CD4-positive, CD25-positive, alpha-beta regulatory T cell (primary cell): ENCODE measurements around the gene PARVG. TPM values are rescaled to one million over a fixed set of nuclear protein-coding genes. Genes with fewer than 3 reads are reported as not detected.

Experiments
- ATAC-seq, 2 donors: fragments of 150-1000 bp; cut with Tn5 transposase; one replicate each; pipeline ENCODE4 v1.10.0; 2021; ENCODE audit warnings: low read depth in 2 of 2, moderate number of reproducible peaks in 2 of 2, moderate library complexity in 1 of 2
- DNase-seq, 3 donors: peaks; one replicate each; pipeline versions ENCODE4 v3.0.0 to v3.0.0-alpha.2; 2012 to 2022; ENCODE audit warnings: mixed read lengths in 1 of 3
- H3K27ac ChIP-seq: one replicate; pipeline ENCODE4 v1.7.0; 2013; ENCODE audit warnings: mild to moderate bottlenecking, low read length; ENCODE audit not compliant: insufficient read depth, poor library complexity, severe bottlenecking
- H3K27me3 ChIP-seq: one replicate; pipeline ENCODE4 v1.7.0; 2013; ENCODE audit warnings: low read length; ENCODE audit not compliant: control insufficient read depth, insufficient read depth
- H3K36me3 ChIP-seq: one replicate; pipeline ENCODE4 v1.7.0; 2013; ENCODE audit warnings: mild to moderate bottlenecking, low read length, moderate library complexity; ENCODE audit not compliant: control insufficient read depth, insufficient read depth
- H3K4me1 ChIP-seq: 2 replicates; pipeline ENCODE4 v1.7.0; 2013; ENCODE audit warnings: mild to moderate bottlenecking, low read length; ENCODE audit not compliant: insufficient read depth, control insufficient read depth, poor library complexity, severe bottlenecking
- H3K4me3 ChIP-seq: one replicate; pipeline ENCODE4 v1.7.0; 2013; ENCODE audit warnings: low read depth, mild to moderate bottlenecking, low read length, moderate library complexity
- H3K9me3 ChIP-seq, 2 experiments: 1 replicate in 1 of 2; 2 replicates in 1 of 2; pipeline ENCODE4 v1.7.0; 2013; ENCODE audit warnings: low read length in 2 of 2, mild to moderate bottlenecking in 1 of 2, moderate library complexity in 1 of 2; ENCODE audit not compliant: control insufficient read depth in 2 of 2
- H3K27ac Mint-ChIP-seq, 3 donors: one replicate each; pipeline ENCODE4 v1.8.0; 2020 to 2022; ENCODE audit warnings: mild to moderate bottlenecking in 3 of 3, mixed read lengths in 3 of 3, moderate library complexity in 2 of 3
- H3K27me3 Mint-ChIP-seq: one replicate; pipeline ENCODE4 v1.8.0; 2022; ENCODE audit warnings: mild to moderate bottlenecking, mixed read lengths
- H3K36me3 Mint-ChIP-seq: one replicate; pipeline ENCODE4 v1.8.0; 2020; ENCODE audit warnings: mixed read lengths
- H3K4me1 Mint-ChIP-seq, 4 donors: one replicate each; pipeline ENCODE4 v1.8.0; 2020 to 2022; ENCODE audit warnings: mixed read lengths in 4 of 4, mild to moderate bottlenecking in 1 of 4
- H3K4me3 Mint-ChIP-seq, 4 donors: one replicate each; pipeline ENCODE4 v1.8.0; 2020 to 2022; ENCODE audit warnings: mild to moderate bottlenecking in 4 of 4, mixed read lengths in 4 of 4, moderate library complexity in 3 of 4
- H3K9me3 Mint-ChIP-seq, 7 donors: one replicate each; pipeline ENCODE4 v1.8.0; 2020 to 2022; ENCODE audit warnings: mixed read lengths in 7 of 7, mild to moderate bottlenecking in 3 of 7, moderate library complexity in 2 of 7
- polyA plus RNA-seq, 4 donors: library from polyadenylated mRNA; unstranded; fragments of 300-500 nt; fragmentation: Illumina TruSeq; gene quantifications; one replicate each; pipeline ENCODE4 v1.2.3, GENCODE V29; 2021
- total RNA-seq: library from RNA; stranded (reverse); gene quantifications from one replicate; pipeline ENCODE4 v1.2.3, GENCODE V29; 2022

Gene PARVG
- total and polyA plus RNA-seq, 5 donors from 2014 or later = 40.3 to 132 (median 47.5) TPM

GRCh38 chr22:44200451-44200850 is 19.7 kb downstream of the PARVG start:
- DNase-seq (no peak), ATAC-seq (no peak)
- Histone ChIP-seq H3K36me3 (peaks cover 23% of the 10 kb centered on the region), H3K9me3 (no peaks in the 10 kb centered on the region), H3K4me3 (no peak overlapping the region), H3K27ac (no peak overlapping the region), H3K27me3 (no peaks in the 10 kb centered on the region), H3K4me1 (no peaks in the 10 kb centered on the region)
- Mint-ChIP-seq H3K4me3 (no peak overlapping the region), H3K27ac (peak overlapping the region in 1 of 3 donors; percentile 28), H3K9me3 (no peaks in the 10 kb centered on the region), H3K4me1 (peaks cover 0 to 9% (median 7%) of the 10 kb centered on the region in 4 donors), H3K36me3 (peaks cover 31% of the 10 kb centered on the region), H3K27me3 (no peaks in the 10 kb centered on the region)

GRCh38 chr22:44200855-44201550 is 20.3 kb downstream of the PARVG start:
- Histone ChIP-seq H3K9me3 (no peaks in the 10 kb centered on the region), H3K36me3 (peaks cover 23% of the 10 kb centered on the region), H3K4me1 (no peaks in the 10 kb centered on the region), H3K4me3 (no peak overlapping the region), H3K27ac (no peak overlapping the region), H3K27me3 (no peaks in the 10 kb centered on the region)
- DNase-seq = no peak
- H3K4me1 Mint-ChIP-seq = peaks cover 0 to 9% (median 7%) of the 10 kb centered on the region in 4 donors
- no peak for ATAC-seq
- H3K36me3 Mint-ChIP-seq = peaks cover 31% of the 10 kb centered on the region
- no peaks in the 10 kb centered on the region for H3K9me3 Mint-ChIP-seq
- H3K27ac Mint-ChIP-seq = peak overlapping the region in 1 of 3 donors; percentile 76
- no peaks in the 10 kb centered on the region for H3K27me3 Mint-ChIP-seq
- H3K4me3 Mint-ChIP-seq = no peak overlapping the region

GRCh38 chr22:44201665-44202064 is 20.9 kb downstream of the PARVG start:
- Mint-ChIP-seq H3K4me3 (no peak overlapping the region), H3K36me3 (peaks cover 31% of the 10 kb centered on the region)
- ATAC-seq = no peak

GRCh38 chr22:44202261-44202789 is 21.6 kb downstream of the PARVG start:
- no peaks in the 10 kb centered on the region for H3K9me3 Mint-ChIP-seq
- peaks cover 0 to 9% (median 7%) of the 10 kb centered on the region in 4 donors for H3K4me1 Mint-ChIP-seq
- no peak for ATAC-seq
- H3K27ac Mint-ChIP-seq = peak overlapping the region in 2 of 3 donors; percentile 37 to 67
- H3K27me3 Mint-ChIP-seq = no peaks in the 10 kb centered on the region
- Histone ChIP-seq H3K9me3 (no peaks in the 10 kb centered on the region), H3K4me1 (no peaks in the 10 kb centered on the region), H3K27me3 (no peaks in the 10 kb centered on the region), H3K4me3 (no peak overlapping the region), H3K27ac (no peak overlapping the region), H3K36me3 (peaks cover 23% of the 10 kb centered on the region)
- peaks cover 31% of the 10 kb centered on the region for H3K36me3 Mint-ChIP-seq
- DNase-seq = no peak
- H3K4me3 Mint-ChIP-seq = no peak overlapping the region

More at GRCh38 chr22:44201665-44202064, 20.9 kb downstream of the PARVG start:
- H3K4me3 ChIP-seq = no peak overlapping the region
- Mint-ChIP-seq H3K27ac (peak overlapping the region in 1 of 3 donors; percentile 67), H3K9me3 (no peaks in the 10 kb centered on the region), H3K27me3 (no peaks in the 10 kb centered on the region), H3K4me1 (peaks cover 0 to 9% (median 7%) of the 10 kb centered on the region in 4 donors)
- H3K36me3 ChIP-seq = peaks cover 23% of the 10 kb centered on the region
- H3K27ac ChIP-seq = no peak overlapping the region
- no peaks in the 10 kb centered on the region for H3K27me3 ChIP-seq
- no peak for DNase-seq
- no peaks in the 10 kb centered on the region for H3K9me3 ChIP-seq
- H3K4me1 ChIP-seq = no peaks in the 10 kb centered on the region

- Histone ChIP-seq H3K27me3 (no peaks in the 10 kb centered on the region), H3K27ac (no peak overlapping the region), H3K9me3 (no peaks in the 10 kb centered on the region), H3K36me3 (peaks cover 22% of the 10 kb centered on the region), H3K4me1 (no peaks in the 10 kb centered on the region), H3K4me3 (no peak overlapping the region)
- Mint-ChIP-seq H3K4me3 (no peak overlapping the region), H3K27me3 (no peaks in the 10 kb centered on the region), H3K9me3 (no peaks in the 10 kb centered on the region), H3K4me1 (peaks cover 0 to 12% (median 9%) of the 10 kb centered on the region in 4 donors), H3K27ac (peak overlapping the region in 2 of 3 donors; percentile 37 to 42), H3K36me3 (peaks cover 26% of the 10 kb centered on the region)
- ATAC-seq (no peak), DNase-seq (no peak)
These were observed 22.5 kb downstream of the PARVG start for GRCh38 chr22:44203203-44203602.

- Mint-ChIP-seq H3K9me3 (peaks cover 0 to 9% (median 3%) of the 10 kb centered on the region in 7 donors), H3K36me3 (peaks cover 20% of the 10 kb centered on the region), H3K27me3 (no peaks in the 10 kb centered on the region), H3K4me1 (peaks cover 0 to 13% (median 8%) of the 10 kb centered on the region in 4 donors), H3K27ac (peak overlapping the region in 1 of 3 donors; percentile 56), H3K4me3 (no peak overlapping the region)
- DNase-seq (no peak), ATAC-seq (no peak)
- H3K36me3 ChIP-seq = peaks cover 12% of the 10 kb centered on the region
- H3K27ac ChIP-seq = no peak overlapping the region
- H3K4me3 ChIP-seq = no peak overlapping the region
- no peaks in the 10 kb centered on the region for H3K27me3 ChIP-seq
- H3K9me3 ChIP-seq = peaks cover 0 to 3% of the 10 kb centered on the region in 2 experiments
- H3K4me1 ChIP-seq = no peaks in the 10 kb centered on the region
These were observed 24.2 kb downstream of the PARVG start for GRCh38 chr22:44204739-44205515.

GRCh38 chr22:44205516-44206329 is 25.0 kb downstream of the PARVG start:
- Histone ChIP-seq H3K9me3 (peaks cover 0 to 3% of the 10 kb centered on the region in 2 experiments), H3K27me3 (no peaks in the 10 kb centered on the region), H3K4me3 (no peak overlapping the region), H3K36me3 (peaks cover 6% of the 10 kb centered on the region), H3K27ac (no peak overlapping the region), H3K4me1 (no peaks in the 10 kb centered on the region)
- ATAC-seq (no peak), DNase-seq (no peak)
- Mint-ChIP-seq H3K27ac (peak overlapping the region in 1 of 3 donors; percentile 56), H3K4me1 (peaks cover 0 to 13% (median 8%) of the 10 kb centered on the region in 4 donors), H3K4me3 (no peak overlapping the region), H3K9me3 (peaks cover 0 to 10% (median 3%) of the 10 kb centered on the region in 7 donors), H3K27me3 (no peaks in the 10 kb centered on the region), H3K36me3 (peaks cover 24% of the 10 kb centered on the region)
